ENCODE measurements around the gene RAB11FIP5.
"Not testable (repeated sequence)": the region's sequence is repeated elsewhere in the genome, so short reads cannot be mapped to it uniquely, and the experiment has no call there.

The RAB11FIP5 gene, protein sequence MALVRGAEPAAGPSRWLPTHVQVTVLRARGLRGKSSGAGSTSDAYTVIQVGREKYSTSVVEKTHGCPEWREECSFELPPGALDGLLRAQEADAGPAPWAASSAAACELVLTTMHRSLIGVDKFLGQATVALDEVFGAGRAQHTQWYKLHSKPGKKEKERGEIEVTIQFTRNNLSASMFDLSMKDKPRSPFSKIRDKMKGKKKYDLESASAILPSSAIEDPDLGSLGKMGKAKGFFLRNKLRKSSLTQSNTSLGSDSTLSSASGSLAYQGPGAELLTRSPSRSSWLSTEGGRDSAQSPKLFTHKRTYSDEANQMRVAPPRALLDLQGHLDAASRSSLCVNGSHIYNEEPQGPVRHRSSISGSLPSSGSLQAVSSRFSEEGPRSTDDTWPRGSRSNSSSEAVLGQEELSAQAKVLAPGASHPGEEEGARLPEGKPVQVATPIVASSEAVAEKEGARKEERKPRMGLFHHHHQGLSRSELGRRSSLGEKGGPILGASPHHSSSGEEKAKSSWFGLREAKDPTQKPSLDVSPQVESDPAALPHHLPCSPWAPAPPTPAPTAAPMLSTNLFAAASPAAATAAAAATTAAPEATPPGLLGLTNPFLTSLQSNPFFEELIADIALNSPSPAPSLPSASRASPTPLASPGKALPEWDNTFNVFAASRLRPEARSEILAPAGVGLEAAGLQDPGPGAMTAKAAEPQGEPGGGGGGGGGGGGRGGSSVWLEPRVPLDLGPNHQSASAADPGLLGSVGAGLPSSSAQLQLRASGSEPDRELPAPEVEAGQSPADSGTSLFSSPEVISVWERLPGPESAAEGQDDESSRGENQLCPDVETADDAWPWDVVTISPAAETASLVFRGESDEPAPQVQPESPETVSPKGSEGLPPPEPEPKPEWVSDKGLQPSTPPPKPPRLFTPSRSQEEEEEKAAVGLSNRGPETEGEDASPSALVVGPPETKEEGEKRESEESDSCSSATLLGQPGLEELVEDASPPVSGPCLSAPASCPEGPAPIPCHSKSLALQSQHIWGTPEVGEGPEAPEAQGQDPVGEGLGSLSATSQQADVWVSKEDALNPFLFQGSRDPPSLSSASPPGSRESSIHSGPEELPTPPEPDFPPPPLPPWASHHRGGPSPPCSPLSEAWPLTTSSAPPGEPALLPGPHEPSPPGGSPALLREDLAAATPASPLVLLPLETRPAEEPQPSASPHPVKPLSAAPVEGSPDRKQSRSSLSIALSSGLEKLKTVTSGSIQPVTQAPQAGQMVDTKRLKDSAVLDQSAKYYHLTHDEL (N-terminal part only)

DNA sequence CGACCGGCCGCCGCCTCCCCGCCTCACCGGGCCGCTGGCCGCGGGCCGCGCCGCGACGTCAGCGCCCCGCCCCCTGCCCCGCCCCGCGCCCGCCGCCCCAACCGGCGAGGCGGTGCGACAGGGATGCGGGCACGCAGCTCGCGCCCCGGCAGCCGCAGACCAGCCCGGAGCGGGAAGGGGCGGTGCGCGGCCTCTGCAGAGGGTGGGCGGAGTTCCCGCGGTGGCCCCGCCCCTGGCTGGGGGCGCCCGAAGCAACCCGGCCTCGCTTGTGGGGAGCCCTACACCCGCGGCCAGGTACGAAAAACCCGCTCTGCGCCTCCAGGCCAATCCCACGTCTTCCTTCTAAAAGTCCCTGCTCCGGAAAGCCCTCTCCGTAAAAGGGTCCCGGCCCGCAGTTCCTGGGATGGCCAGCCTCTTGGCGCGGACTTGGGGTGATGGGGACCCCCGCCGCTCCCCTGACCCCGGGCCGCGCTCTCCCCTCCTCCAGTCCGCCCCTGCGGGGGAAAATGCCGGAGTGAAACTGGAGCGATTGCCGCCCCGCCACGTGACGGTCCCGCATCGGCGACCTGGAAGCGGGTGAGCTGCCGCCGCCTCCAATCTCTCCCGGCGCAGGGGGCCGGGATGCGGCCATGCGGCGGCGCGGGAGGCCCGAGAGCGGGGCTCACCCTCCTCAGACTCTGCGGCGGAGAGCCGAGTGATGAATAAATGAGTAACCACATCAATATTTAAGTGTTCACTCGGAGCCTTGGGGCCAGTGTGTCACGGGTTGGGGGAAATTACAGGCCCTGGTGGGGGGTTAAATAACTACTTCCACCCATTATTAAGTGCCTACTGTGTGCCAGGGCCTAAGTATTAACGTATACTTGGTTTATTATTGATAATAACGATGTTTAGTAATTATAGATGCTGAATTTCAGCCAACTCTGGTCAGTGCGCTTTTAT lies at the start of gene RAB11FIP5:
Gene RAB11FIP5, minus strand, starts transcription at position 36 of the 942 bp plus-strand sequence. CDS start 171 bp downstream, outside the sequence.
- peak; percentile 74 for DNase-seq

GRCh38 chr2:73156539-73157124 lies 43.9 kb upstream of the RAB11FIP5 start:
- peak; percentile 42 for DNase-seq

DNA sequence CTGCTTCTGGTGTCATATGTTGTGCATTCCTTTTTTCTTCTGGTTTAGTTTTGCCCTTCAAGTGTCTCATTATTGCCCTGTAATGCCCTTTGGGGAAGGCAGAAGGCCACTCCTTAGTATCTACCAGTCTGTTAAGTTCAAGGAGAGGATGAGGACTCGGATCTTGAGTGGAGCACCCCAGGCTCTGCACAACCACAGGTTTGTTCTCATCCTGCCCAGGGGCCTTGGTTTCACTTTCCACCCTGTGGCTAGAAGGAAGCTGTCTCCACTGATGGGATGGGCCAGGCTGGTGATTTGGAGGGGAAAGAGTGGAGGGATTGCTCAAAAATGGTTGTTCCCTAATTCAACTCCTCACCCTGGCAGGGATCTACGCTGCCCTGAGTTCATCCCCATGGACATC lies 30.2 kb upstream of the RAB11FIP5 start:
- DNase-seq = no peak

- no peak for DNase-seq
Measured at GRCh38 chr2:73141896-73142295, 29.1 kb upstream of the RAB11FIP5 start.

DNA sequence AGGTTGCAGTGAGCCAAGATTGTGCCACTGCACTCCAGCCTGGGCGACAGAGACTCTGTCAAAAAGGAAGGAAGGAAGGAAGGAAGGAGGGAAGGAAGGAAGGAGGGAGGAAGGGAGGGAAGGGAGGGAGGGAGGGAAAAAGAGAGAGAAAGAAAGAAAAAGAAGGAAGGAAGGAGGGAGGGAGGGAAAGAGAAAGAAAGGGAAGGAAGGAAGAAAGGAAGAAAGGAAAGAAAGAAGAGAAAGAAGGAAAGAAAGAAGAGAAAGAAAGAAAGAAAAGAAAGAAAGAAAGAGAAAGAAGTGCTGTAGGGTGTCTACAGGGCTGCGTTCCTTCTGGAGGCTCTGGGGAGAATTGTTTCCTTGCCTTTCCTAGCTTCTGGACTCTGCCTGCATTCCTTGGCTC lies 22.5 kb upstream of the RAB11FIP5 start:
- DNase-seq = no peak

DNA sequence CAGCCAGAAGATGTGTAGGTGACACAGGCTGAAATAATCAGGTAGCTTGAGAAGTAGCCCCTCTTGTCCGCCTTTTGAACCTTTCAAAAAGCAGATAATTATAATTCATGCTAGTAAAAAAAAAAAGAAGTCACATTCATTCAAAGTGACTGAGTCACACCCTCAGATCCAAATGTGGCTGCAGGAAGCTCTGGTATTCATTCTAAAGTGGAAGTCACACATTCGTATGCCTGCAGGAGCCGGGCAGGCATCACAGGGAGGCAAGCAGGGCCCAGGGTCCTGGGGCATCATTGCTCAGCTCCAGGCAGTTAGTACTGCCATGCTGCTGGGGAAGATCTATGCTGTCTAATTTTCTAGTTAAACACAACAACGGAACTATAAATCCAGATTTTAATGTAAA lies 21.7 kb upstream of the RAB11FIP5 start:
- DNase-seq = no peak

DNA sequence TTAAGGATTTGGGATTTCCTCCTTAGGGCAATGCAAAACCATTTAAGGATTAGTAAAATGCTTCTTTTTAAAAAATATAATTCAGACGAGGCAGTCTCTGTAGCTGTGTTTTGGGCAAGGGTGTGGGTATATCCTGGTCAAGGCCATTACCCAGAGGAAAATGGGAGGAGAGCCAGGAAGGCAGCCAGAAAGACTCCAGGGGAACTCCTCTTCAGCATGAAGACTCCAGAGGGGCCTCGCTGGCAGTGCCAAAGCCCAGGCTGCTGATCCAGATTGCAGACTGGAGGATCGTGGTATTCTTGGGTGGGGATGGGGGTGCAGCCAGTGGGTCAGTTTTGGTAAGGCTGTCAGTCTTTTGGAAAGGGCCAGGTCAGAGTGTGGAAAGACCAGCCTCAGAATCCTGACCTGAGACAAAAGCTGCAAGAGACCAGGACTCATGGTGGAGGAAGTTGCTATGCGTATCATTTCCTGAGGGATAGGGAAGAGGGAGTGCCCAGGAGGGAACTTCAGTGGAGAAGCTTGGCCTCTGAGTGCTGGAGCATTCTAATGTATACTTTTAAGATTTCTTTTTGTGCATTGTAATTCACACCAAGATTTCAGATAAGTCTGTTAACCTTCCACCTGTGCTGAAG lies 20.9 kb upstream of the RAB11FIP5 start:
- DNase-seq = no peak

DNA sequence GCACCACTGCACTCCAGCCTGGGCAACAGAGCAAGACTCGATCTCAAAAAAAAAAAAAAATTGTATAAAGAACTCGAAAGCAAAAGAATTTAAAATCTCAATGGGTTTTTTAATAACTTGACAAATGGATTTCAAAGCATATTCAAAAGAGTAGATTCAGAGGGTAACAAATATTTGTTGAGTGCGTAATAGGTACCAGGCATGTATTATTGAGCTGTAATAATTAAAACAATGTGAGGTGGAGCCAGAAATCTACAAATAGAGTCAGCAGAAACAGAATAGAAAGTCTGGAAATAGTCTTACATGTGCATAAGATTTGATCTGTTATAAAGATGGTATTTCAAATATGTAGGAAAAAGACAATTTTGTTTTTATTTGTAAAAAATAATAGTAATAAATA lies 19.1 kb upstream of the RAB11FIP5 start:
- DNase-seq = no peak

GRCh38 chr2:73130790-73131189 lies 18.0 kb upstream of the RAB11FIP5 start:
- no peak for DNase-seq

DNA sequence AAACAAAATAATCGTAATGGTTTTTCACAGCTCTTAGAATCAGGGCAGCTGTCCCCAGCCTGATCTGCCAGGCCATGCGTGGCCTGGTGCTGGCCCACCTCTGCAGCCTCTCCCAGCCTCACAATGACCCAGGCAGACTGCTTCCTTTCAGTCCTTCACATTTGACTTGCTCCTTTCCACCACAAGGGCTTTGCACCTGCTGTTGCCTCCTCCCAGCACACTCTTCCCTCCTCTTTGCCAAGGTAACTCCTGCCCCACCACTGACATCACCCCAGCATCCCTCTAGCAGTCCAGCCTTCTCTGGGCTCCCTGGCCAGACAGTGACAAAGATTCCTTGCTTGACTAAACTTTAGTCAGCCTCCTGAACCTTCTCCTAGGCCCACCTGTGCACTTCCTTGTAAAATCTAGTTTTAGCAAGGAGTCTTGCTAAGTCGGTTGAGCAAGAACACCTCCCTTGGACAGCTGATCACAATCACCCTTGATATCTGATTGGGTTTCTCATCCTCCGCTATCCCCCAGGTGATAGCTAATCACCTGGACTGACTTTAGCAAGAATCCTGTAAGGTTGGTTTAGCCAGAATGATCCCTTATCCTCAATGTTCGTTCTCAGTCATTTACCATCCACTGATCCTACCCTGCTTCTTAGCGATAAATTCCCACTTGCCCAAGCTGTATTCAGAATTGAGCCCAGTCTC lies 16.2 kb upstream of the RAB11FIP5 start:
- DNase-seq = no peak

DNA sequence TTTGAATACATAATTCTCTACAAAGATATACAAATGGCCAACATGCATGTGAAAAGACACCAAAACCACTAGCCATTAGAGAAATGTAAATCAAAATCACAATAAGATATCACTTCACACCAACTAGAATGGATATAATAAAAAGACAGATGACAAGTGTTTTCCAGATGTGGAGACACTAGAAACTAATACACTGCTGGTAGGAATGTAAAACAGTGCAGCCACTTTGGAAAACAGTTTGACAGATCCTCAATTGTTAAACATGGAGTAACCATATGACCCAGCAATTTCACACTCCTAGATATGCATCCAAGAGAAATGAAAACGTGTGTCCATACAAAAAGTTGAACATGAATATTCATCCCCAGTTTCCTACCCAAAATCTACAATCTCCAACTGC lies 9.8 kb upstream of the RAB11FIP5 start:
- DNase-seq = no peak

GRCh38 chr2:73119611-73120239 lies 7.0 kb upstream of the RAB11FIP5 start:
- DNase-seq = not testable (repeated sequence)

- no peak for DNase-seq
Measured at GRCh38 chr2:73117441-73117840, 4.7 kb upstream of the RAB11FIP5 start.

DNA sequence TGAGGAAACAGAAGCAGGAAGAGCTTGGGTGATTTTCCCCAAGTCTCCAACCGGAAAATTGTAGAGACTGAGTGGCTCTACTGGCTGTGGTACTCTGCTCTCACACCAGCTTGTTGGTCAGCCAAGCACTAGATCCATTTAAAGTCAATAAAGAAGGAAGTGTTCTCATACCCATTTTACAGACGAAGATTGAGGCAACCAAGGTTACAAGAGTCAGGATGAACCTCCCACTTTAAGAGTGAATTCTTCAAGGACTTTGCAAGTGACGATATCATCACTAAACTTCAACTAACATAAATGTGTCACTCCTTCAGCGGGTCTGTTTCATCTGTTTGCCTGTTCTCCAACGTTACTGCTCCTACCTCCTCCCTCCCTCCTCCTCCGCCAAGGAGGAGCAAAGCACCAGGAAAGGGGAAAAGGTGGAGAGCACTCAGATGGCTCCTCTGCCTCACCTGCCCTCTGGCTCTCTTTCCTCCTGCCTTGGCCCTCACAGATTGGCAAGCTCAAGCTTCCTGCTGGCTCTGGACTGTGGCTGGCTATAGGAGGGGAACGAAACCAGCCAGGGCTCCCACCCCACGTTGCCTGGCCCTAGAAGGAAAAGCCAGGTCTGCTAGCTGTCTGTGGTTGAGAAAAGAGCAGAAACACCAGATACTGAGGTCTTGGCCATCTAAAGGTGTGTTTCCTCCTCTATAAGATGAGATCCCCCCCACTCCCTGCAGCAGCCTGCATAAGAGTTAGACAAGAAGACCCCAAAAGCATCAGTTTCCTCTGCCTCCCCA lies 3.6 kb upstream of the RAB11FIP5 start:
- no peak for DNase-seq

- peak; percentile 35 for DNase-seq
Measured at GRCh38 chr2:73114273-73114867, 1.6 kb upstream of the RAB11FIP5 start.

DNA sequence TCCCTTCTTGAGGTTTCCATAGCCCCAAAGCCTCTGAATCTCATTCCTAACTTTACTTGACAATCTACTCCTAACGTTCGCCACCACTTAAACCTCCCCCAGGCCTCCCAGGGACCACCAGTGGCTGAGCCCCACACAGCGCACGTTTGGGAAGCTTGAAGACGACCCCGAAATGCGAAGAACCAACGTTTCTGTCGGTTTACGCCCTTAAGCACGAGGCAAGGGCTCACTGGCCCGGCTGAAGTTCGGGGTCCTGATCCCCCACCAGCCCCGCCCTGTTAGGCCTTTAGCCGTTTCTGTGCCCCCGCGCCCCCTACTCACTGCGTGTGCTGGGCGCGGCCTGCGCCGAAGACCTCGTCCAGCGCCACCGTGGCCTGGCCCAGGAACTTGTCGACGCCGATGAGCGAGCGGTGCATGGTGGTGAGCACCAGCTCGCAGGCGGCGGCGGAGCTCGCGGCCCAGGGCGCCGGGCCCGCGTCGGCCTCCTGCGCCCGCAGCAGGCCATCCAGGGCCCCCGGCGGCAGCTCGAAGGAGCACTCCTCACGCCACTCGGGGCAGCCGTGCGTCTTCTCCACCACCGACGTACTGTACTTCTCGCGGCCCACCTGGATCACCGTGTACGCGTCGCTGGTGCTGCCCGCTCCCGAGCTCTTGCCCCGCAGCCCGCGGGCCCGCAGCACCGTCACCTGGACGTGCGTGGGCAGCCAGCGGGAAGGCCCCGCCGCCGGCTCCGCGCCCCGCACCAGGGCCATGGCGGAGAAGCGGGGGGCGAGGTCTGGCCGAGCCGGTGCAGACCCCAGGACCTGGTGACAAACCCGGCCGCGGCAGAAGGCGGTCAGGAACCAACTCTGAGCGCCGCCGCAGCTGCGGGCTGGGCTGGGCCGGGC lies 479 bp downstream of the RAB11FIP5 start:
- DNase-seq = peak; percentile 16
